K562 (cell line): ENCODE results near the gene TMED6. TPM values are rescaled to one million over a fixed set of nuclear protein-coding genes. Genes with fewer than 3 reads are reported as not detected.

ENCODE experiments used
- ADNP ChIP-seq: fragments of 200-800 bp; sonication (Bioruptor generic); IDR thresholded peaks from 2 replicates; pipeline ENCODE4 v1.6.1; 2016; ENCODE audit warnings: missing genetic modification characterization, missing compliant biosample characterization
- BCLAF1 ChIP-seq, 2 experiments: fragments of 450-650 bp in 1 of 2; IDR thresholded peaks; 2 replicates each; pipeline ENCODE4 v1.6.1; 2011 to 2017; ENCODE audit warnings: low read depth in 2 of 2, antibody characterized with exemption in 1 of 2, borderline replicate concordance in 1 of 2, low read length in 1 of 2, mild to moderate bottlenecking in 1 of 2, mixed read lengths in 1 of 2; ENCODE audit not compliant: control insufficient read depth in 1 of 2
- CHAMP1 ChIP-seq: fragments of 450-650 bp; IDR thresholded peaks from 2 replicates; pipeline ENCODE4 v1.6.1; 2016; ENCODE audit warnings: mild to moderate bottlenecking
- EZH2 ChIP-seq: IDR thresholded peaks from 2 replicates; pipeline ENCODE4 v1.6.1; 2012; ENCODE audit warnings: low read depth, mild to moderate bottlenecking, inconsistent platforms, low read length, borderline replicate concordance
- FIP1L1 ChIP-seq: fragments of 200-400 bp; formaldehyde crosslinking; IDR thresholded peaks from 2 replicates; pipeline ENCODE4 v1.6.1; 2018; ENCODE audit warnings: mild to moderate bottlenecking, low read depth, low read length; ENCODE audit not compliant: poor library complexity, severe bottlenecking
- KLF1 ChIP-seq: fragments of 450-650 bp; IDR thresholded peaks from 2 replicates; pipeline ENCODE4 v1.6.1; 2016; ENCODE audit warnings: missing genetic modification characterization, missing compliant biosample characterization
- MAZ ChIP-seq, 2 experiments: fragments of 450-650 bp in 1 of 2; sonication (generic) in 1 of 2; formaldehyde crosslinking; IDR thresholded peaks in 1 of 2; conservative IDR thresholded peaks in 1 of 2; 2 replicates each; pipeline versions ENCODE4 v1.4.0 to v1.5.0; 2020; ENCODE audit warnings: mild to moderate bottlenecking in 1 of 2, missing genetic modification reagents in 1 of 2
- MTF1 ChIP-seq: fragments of 250-450 bp; sonication (Bioruptor Pico); IDR thresholded peaks from 2 replicates; pipeline ENCODE4 v1.9.0; 2021; ENCODE audit warnings: moderate library complexity, mild to moderate bottlenecking, inconsistent platforms, borderline replicate concordance
- NBN ChIP-seq: fragments of 450-650 bp; IDR thresholded peaks from 2 replicates; pipeline ENCODE4 v1.6.1; 2016; ENCODE audit warnings: low read depth, mild to moderate bottlenecking
- NRF1 ChIP-seq, 2 experiments: fragments of 450-650 bp; IDR thresholded peaks in 1 of 2; conservative IDR thresholded peaks in 1 of 2; 2 replicates each; pipeline ENCODE4 v1.6.1; 2014; ENCODE audit warnings: mild to moderate bottlenecking in 2 of 2
- PHF20 ChIP-seq: fragments of 450-650 bp; IDR thresholded peaks from 2 replicates; pipeline ENCODE4 v1.6.1; 2018; ENCODE audit not compliant: partially characterized antibody
- PRMT5 ChIP-seq: sonication (generic); formaldehyde crosslinking; IDR thresholded peaks from 2 replicates; pipeline ENCODE4 v1.5.0; 2020; ENCODE audit warnings: missing genetic modification reagents
- TEAD2 ChIP-seq: fragments of 450-650 bp; IDR thresholded peaks from 2 replicates; pipeline ENCODE4 v1.6.1; 2016; ENCODE audit warnings: missing genetic modification characterization, control low read depth, missing compliant biosample characterization
- ZNF277 ChIP-seq: fragments of 250-450 bp; sonication (Bioruptor Pico); IDR thresholded peaks from 2 replicates; pipeline ENCODE4 v1.8.0; 2022; ENCODE audit warnings: inconsistent platforms, mild to moderate bottlenecking, moderate library complexity, borderline replicate concordance
- ZNF589 ChIP-seq: fragments of 200-800 bp; sonication (Bioruptor generic); IDR thresholded peaks from 2 replicates; pipeline ENCODE4 v1.6.1; 2016; ENCODE audit warnings: low read depth, missing genetic modification characterization, missing compliant biosample characterization
- polyA plus RNA-seq, 8 experiments: library from polyadenylated mRNA; depleted of rRNA in 4 of 8; stranded (reverse) in 5 of 8; unstranded in 3 of 8; fragments of >200 nt; fragmentation: Nextera tagmentation in 2 of 8; fragmentation: Illumina TruSeq in 1 of 8; extraction: Ambion mirVana in 2 of 8; extraction: Trizol in 1 of 8; gene quantifications; 2 replicates each; pipeline versions ENCODE4 v1.2.1 to v1.2.3, GENCODE V29; 2011 to 2014; ENCODE audit warnings: inconsistent platforms in 1 of 8, missing spikeins in 1 of 8
- total RNA-seq, 7 experiments: library from RNA; depleted of rRNA in 6 of 7; stranded (reverse); fragments of >200 nt in 6 of 7; fragmentation: Illumina TruSeq in 2 of 7; extraction: Trizol in 2 of 7; gene quantifications; 2 replicates each; pipeline versions ENCODE4 v1.2.1 to v1.2.3, GENCODE V29; 2011 to 2021; ENCODE audit warnings: low replicate concordance in 1 of 7
- TF ChIP-seq, protein P1 (sequence below): fragments of 450-650 bp; IDR thresholded peaks from 2 replicates; pipeline ENCODE4 v1.6.1; 2017; ENCODE audit warnings: antibody characterized with exemption

Gene TMED6
- total and polyA plus RNA-seq, 9 of the 15 experiments (the other 6 are each of a cell fraction or from before 2014, with no cell fraction given): 0.14 to 0.45 (median 0.25) TPM; not detected in 2

DNA sequence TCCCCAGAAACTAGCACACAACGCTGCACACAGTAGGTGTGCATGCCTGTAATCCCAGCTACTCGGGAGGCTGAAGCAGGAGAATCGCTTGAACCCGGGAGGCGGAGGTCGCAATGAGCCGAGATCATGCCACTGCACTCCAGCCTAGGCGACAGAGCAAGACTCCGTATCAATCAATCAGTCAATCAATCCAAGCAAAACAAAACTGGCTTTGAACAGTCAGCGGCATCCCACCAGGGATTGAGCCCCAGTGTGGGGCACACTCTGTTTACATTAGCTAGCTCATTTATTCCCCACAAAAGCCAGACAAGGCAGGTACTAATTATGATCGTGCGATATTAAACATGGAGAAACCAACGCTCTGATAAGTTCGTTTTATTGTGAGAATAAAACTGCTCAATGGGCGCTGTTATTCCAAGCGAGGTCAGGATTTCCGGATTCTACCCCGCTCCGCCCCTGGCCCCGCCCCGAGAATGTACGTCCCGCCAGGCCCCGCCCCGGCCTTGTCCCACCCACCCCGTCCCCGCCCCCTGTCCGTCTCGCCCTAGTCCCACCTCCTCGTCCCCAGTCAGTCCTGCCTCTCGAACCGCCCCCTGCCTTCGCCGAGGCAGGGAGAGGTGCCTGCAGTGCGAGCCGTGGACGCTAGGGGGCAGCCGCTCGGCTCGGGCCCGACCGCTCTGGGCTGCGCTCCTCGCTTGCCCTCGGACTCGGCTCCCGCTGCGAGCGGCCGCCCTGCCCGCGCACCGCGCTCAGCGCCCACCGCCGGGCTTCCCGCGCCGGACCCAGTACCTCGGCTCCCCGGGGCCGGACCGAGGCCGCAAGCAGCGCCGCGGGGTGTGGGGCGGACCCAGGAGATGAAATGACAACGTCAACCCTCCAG, 40.7 kb downstream of the TMED6 start, which contains the start of gene VPS4A (continued):
- TF ChIP-seq ADNP (tag) (no peak), ZNF589 (CRISPR knock-in tag) (no peak), BCLAF1 (IDR thresholded peaks at IDR 0.05; ENCODE audit: borderline replicate concordance in 1 of 2, control insufficient read depth in 1 of 2, low read depth in 2 of 2, low read length in 1 of 2) (peak in 1 of 2 experiments; percentile 62; a peak in 1 of 4 replicates), PRMT5 (CRISPR knock-in tag) (no peak), PHF20 (peak; percentile 67), ZNF277 (CRISPR knock-in tag) (no peak), KLF1 (tag) (no peak), NBN (no peak), TEAD2 (tag) (no peak), EZH2 (no peak), CHAMP1 (no peak), MAZ (CRISPR knock-in tag; conservative IDR thresholded peaks at IDR 0.05 in 1 of 2, IDR thresholded peaks at IDR 0.05 in 1 of 2) (peak; percentile 65 to 89), FIP1L1 (peak; percentile 70), NRF1 (conservative IDR thresholded peaks at IDR 0.05 in 1 of 2, IDR thresholded peaks at IDR 0.05 in 1 of 2) (peak in 1 of 2 experiments; percentile 63; a peak in 2 of 4 replicates), MTF1 (no peak)
- TF ChIP-seq, protein P1, sequence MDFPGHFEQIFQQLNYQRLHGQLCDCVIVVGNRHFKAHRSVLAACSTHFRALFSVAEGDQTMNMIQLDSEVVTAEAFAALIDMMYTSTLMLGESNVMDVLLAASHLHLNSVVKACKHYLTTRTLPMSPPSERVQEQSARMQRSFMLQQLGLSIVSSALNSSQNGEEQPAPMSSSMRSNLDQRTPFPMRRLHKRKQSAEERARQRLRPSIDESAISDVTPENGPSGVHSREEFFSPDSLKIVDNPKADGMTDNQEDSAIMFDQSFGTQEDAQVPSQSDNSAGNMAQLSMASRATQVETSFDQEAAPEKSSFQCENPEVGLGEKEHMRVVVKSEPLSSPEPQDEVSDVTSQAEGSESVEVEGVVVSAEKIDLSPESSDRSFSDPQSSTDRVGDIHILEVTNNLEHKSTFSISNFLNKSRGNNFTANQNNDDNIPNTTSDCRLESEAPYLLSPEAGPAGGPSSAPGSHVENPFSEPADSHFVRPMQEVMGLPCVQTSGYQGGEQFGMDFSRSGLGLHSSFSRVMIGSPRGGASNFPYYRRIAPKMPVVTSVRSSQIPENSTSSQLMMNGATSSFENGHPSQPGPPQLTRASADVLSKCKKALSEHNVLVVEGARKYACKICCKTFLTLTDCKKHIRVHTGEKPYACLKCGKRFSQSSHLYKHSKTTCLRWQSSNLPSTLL: no peak
